Measurements from ENCODE around the gene CAV3. TPM values are rescaled to one million over a fixed set of nuclear protein-coding genes. Genes with fewer than 3 reads are reported as not detected.

Gene CAV3
- total RNA-seq, 1 donor from 2014 or later: not detected

GRCh38 chr3:8769088-8769822 is 35.7 kb downstream of the CAV3 start, which contains the start of gene OXTR:
Gene OXTR (minus strand): TSS chr3:8769613. CDS start chr3:8768187, 1,426 bp downstream.
- DNase-seq (ENCODE audit: low spot score): peak; percentile 49
- peak within 1 kb of the TSS; percentile 55 for H3K4me3 Mint-ChIP-seq
- peak within 1 kb of the TSS; percentile 22 for H3K27ac Mint-ChIP-seq
- no peaks in the 10 kb centered on the region for H3K36me3 Mint-ChIP-seq (ENCODE audit: low read depth)
- H3K9me3 Mint-ChIP-seq: no peaks in the 10 kb centered on the region
- peaks cover 13% of the 10 kb centered on the region for H3K4me1 Mint-ChIP-seq (ENCODE audit: low read depth)
- H3K27me3 Mint-ChIP-seq (ENCODE audit: insufficient read depth): peaks cover 42% of the 10 kb centered on the region
- intact Hi-C loops (cut with micrococcal nuclease): loop anchor here (1.0 kb wide), 1 partner anchor 533 kb away; no protein-coding TSS in a partner anchor

GRCh38 chr3:8773941-8774542 is 40.4 kb downstream of the CAV3 start:
- H3K4me1 Mint-ChIP-seq (ENCODE audit: low read depth): peaks cover 8% of the 10 kb centered on the region
- intact Hi-C loops (cut with micrococcal nuclease): no loop called here
- H3K4me3 Mint-ChIP-seq: no peak overlapping the region
- peaks cover 19% of the 10 kb centered on the region for H3K27me3 Mint-ChIP-seq (ENCODE audit: insufficient read depth)
- H3K36me3 Mint-ChIP-seq (ENCODE audit: low read depth): no peaks in the 10 kb centered on the region
- DNase-seq (ENCODE audit: low spot score): no peak
- H3K9me3 Mint-ChIP-seq: no peaks in the 10 kb centered on the region
- no peak overlapping the region for H3K27ac Mint-ChIP-seq

GRCh38 chr3:8775181-8775580 is 41.6 kb downstream of the CAV3 start:
- Mint-ChIP-seq H3K27me3 (ENCODE audit: insufficient read depth) (peaks cover 14% of the 10 kb centered on the region), H3K36me3 (ENCODE audit: low read depth) (no peaks in the 10 kb centered on the region), H3K4me1 (ENCODE audit: low read depth) (no peaks in the 10 kb centered on the region), H3K4me3 (no peak overlapping the region), H3K27ac (no peak overlapping the region), H3K9me3 (no peaks in the 10 kb centered on the region)
- intact Hi-C loops (cut with micrococcal nuclease): no loop called here
- no peak for DNase-seq (ENCODE audit: low spot score)

- no peak overlapping the region for H3K27ac Mint-ChIP-seq
- no peaks in the 10 kb centered on the region for H3K4me1 Mint-ChIP-seq (ENCODE audit: low read depth)
- DNase-seq (ENCODE audit: low spot score): no peak
- intact Hi-C loops (cut with micrococcal nuclease): no loop called here
- no peak overlapping the region for H3K4me3 Mint-ChIP-seq
- H3K27me3 Mint-ChIP-seq (ENCODE audit: insufficient read depth): peaks cover 10% of the 10 kb centered on the region
- H3K36me3 Mint-ChIP-seq (ENCODE audit: low read depth): no peaks in the 10 kb centered on the region
- no peaks in the 10 kb centered on the region for H3K9me3 Mint-ChIP-seq
Observed at GRCh38 chr3:8775602-8776001, 42.0 kb downstream of the CAV3 start.

GRCh38 chr3:8776406-8776805 is 42.8 kb downstream of the CAV3 start:
- no peaks in the 10 kb centered on the region for H3K4me1 Mint-ChIP-seq (ENCODE audit: low read depth)
- no peak overlapping the region for H3K4me3 Mint-ChIP-seq
- H3K27me3 Mint-ChIP-seq (ENCODE audit: insufficient read depth): peaks cover 2% of the 10 kb centered on the region
- no peak overlapping the region for H3K27ac Mint-ChIP-seq
- DNase-seq (ENCODE audit: low spot score): no peak
- no peaks in the 10 kb centered on the region for H3K9me3 Mint-ChIP-seq
- H3K36me3 Mint-ChIP-seq (ENCODE audit: low read depth): no peaks in the 10 kb centered on the region
- intact Hi-C loops (cut with micrococcal nuclease): no loop called here

- no peak for DNase-seq (ENCODE audit: low spot score)
- intact Hi-C loops (cut with micrococcal nuclease): no loop called here
- H3K9me3 Mint-ChIP-seq: no peaks in the 10 kb centered on the region
- H3K27me3 Mint-ChIP-seq (ENCODE audit: insufficient read depth): peaks cover 2% of the 10 kb centered on the region
- H3K4me3 Mint-ChIP-seq: no peak overlapping the region
- no peaks in the 10 kb centered on the region for H3K36me3 Mint-ChIP-seq (ENCODE audit: low read depth)
- no peak overlapping the region for H3K27ac Mint-ChIP-seq
- H3K4me1 Mint-ChIP-seq (ENCODE audit: low read depth): no peaks in the 10 kb centered on the region
Observed at GRCh38 chr3:8777201-8777977, 43.8 kb downstream of the CAV3 start.

GRCh38 chr3:8777978-8778267 is 44.3 kb downstream of the CAV3 start:
- no peak overlapping the region for H3K4me3 Mint-ChIP-seq
- H3K36me3 Mint-ChIP-seq (ENCODE audit: low read depth): no peaks in the 10 kb centered on the region
- H3K4me1 Mint-ChIP-seq (ENCODE audit: low read depth): no peaks in the 10 kb centered on the region
- H3K27me3 Mint-ChIP-seq (ENCODE audit: insufficient read depth): peaks cover 2% of the 10 kb centered on the region
- intact Hi-C loops (cut with micrococcal nuclease): no loop called here
- DNase-seq (ENCODE audit: low spot score): no peak
- H3K27ac Mint-ChIP-seq: no peak overlapping the region
- no peaks in the 10 kb centered on the region for H3K9me3 Mint-ChIP-seq

- Mint-ChIP-seq H3K27ac (no peak overlapping the region), H3K36me3 (ENCODE audit: low read depth) (no peaks in the 10 kb centered on the region), H3K9me3 (no peaks in the 10 kb centered on the region), H3K27me3 (ENCODE audit: insufficient read depth) (peaks cover 2% of the 10 kb centered on the region), H3K4me1 (ENCODE audit: low read depth) (no peaks in the 10 kb centered on the region), H3K4me3 (no peak overlapping the region)
- DNase-seq (ENCODE audit: low spot score): no peak
- intact Hi-C loops (cut with micrococcal nuclease): no loop called here
Observed at GRCh38 chr3:8778475-8778874, 44.9 kb downstream of the CAV3 start.

- peaks cover 2% of the 10 kb centered on the region for H3K27me3 Mint-ChIP-seq (ENCODE audit: insufficient read depth)
- DNase-seq (ENCODE audit: low spot score): no peak
- H3K4me3 Mint-ChIP-seq: no peak overlapping the region
- no peak overlapping the region for H3K27ac Mint-ChIP-seq
- H3K36me3 Mint-ChIP-seq (ENCODE audit: low read depth): no peaks in the 10 kb centered on the region
- no peaks in the 10 kb centered on the region for H3K9me3 Mint-ChIP-seq
- intact Hi-C loops (cut with micrococcal nuclease): no loop called here
- no peaks in the 10 kb centered on the region for H3K4me1 Mint-ChIP-seq (ENCODE audit: low read depth)
Observed at GRCh38 chr3:8780279-8780678, 46.7 kb downstream of the CAV3 start.

- intact Hi-C loops (cut with micrococcal nuclease): no loop called here
- Mint-ChIP-seq H3K4me3 (no peak overlapping the region), H3K4me1 (ENCODE audit: low read depth) (no peaks in the 10 kb centered on the region), H3K27me3 (ENCODE audit: insufficient read depth) (no peaks in the 10 kb centered on the region), H3K9me3 (peaks cover 10% of the 10 kb centered on the region), H3K27ac (no peak overlapping the region), H3K36me3 (ENCODE audit: low read depth) (no peaks in the 10 kb centered on the region)
- DNase-seq (ENCODE audit: low spot score): no peak
Observed at GRCh38 chr3:8784676-8785435, 51.3 kb downstream of the CAV3 start.

- Mint-ChIP-seq H3K27ac (no peak overlapping the region), H3K4me1 (ENCODE audit: low read depth) (no peaks in the 10 kb centered on the region), H3K4me3 (no peak overlapping the region), H3K9me3 (peaks cover 10% of the 10 kb centered on the region), H3K36me3 (ENCODE audit: low read depth) (no peaks in the 10 kb centered on the region), H3K27me3 (ENCODE audit: insufficient read depth) (no peaks in the 10 kb centered on the region)
- no peak for DNase-seq (ENCODE audit: low spot score)
- intact Hi-C loops (cut with micrococcal nuclease): no loop called here
Observed at GRCh38 chr3:8790529-8790928, 56.9 kb downstream of the CAV3 start.

GRCh38 chr3:8793242-8793641 is 59.6 kb downstream of the CAV3 start:
- Mint-ChIP-seq H3K36me3 (ENCODE audit: low read depth) (no peaks in the 10 kb centered on the region), H3K4me3 (no peak overlapping the region), H3K4me1 (ENCODE audit: low read depth) (no peaks in the 10 kb centered on the region), H3K27ac (no peak overlapping the region), H3K9me3 (peaks cover 10% of the 10 kb centered on the region), H3K27me3 (ENCODE audit: insufficient read depth) (no peaks in the 10 kb centered on the region)
- no peak for DNase-seq (ENCODE audit: low spot score)
- intact Hi-C loops (cut with micrococcal nuclease): no loop called here

- Mint-ChIP-seq H3K27me3 (ENCODE audit: insufficient read depth) (no peaks in the 10 kb centered on the region), H3K36me3 (ENCODE audit: low read depth) (no peaks in the 10 kb centered on the region), H3K4me3 (no peak overlapping the region), H3K4me1 (ENCODE audit: low read depth) (no peaks in the 10 kb centered on the region), H3K9me3 (peaks cover 5% of the 10 kb centered on the region), H3K27ac (no peak overlapping the region)
- DNase-seq (ENCODE audit: low spot score): no peak
- intact Hi-C loops (cut with micrococcal nuclease): no loop called here
Observed at GRCh38 chr3:8794247-8794646, 60.6 kb downstream of the CAV3 start.

Measured in activated T-helper 1 cell treated with anti-CD3 and anti-CD28 coated beads, Interleukin-12 subunit alpha, Interleukin-12 subunit beta, Interleukin-2, Interleukin-4 antibody, amounts not matched to agents 30 ng/mL and 10 ng/mL and 1 ng/mL, durations not matched to agents 14 hours and 24 hours and 36 hours (primary cell).